ENCODE data around the gene TMEM119.

The TMEM119 gene

DNA sequence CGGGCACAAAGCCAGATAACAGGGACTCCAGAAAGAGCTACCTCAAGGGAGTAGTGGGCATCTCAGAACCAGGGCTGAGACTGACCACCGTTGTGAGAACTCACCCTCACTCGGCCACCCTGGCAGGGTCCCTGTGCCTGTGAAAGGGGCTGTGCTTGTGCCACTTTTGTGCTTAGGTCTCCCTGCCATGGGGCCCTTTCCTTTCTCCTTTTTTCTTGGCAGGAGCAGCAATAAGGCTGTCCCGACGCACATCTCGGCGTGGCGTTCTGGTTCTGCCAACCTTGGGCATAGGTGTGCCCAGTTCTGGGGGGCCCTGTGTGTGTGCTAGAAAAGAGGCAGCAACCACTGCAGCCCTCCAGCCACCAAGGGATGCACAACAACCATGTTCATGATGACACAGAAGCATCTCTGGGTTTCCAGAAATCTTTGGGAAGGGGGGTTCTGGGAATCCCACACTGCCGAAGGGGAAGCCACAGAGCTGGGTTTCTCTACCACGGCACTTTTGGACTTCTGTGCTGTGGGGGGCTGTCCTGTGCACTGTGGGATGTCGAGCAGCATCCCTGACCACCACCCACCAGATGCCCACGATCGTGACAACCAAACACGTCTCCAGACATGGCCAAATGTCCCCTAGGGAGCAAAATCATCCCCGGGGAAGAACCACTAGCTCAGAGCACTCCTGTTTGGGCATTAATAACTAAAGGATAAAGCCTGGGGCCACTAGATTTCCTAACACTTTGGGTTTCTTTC lies 13.1 kb upstream of the TMEM119 start:
- no peaks in the 10 kb centered on the region for H3K36me3 ChIP-seq (ENCODE audit: low read depth)
- no peaks in the 10 kb centered on the region for H3K4me1 ChIP-seq (ENCODE audit: insufficient read depth, poor library complexity, severe bottlenecking)
- ATAC-seq (ENCODE audit: low read depth): no peak
- DNase-seq (ENCODE audit: low spot score): no peak
- TF ChIP-seq, protein P1, sequence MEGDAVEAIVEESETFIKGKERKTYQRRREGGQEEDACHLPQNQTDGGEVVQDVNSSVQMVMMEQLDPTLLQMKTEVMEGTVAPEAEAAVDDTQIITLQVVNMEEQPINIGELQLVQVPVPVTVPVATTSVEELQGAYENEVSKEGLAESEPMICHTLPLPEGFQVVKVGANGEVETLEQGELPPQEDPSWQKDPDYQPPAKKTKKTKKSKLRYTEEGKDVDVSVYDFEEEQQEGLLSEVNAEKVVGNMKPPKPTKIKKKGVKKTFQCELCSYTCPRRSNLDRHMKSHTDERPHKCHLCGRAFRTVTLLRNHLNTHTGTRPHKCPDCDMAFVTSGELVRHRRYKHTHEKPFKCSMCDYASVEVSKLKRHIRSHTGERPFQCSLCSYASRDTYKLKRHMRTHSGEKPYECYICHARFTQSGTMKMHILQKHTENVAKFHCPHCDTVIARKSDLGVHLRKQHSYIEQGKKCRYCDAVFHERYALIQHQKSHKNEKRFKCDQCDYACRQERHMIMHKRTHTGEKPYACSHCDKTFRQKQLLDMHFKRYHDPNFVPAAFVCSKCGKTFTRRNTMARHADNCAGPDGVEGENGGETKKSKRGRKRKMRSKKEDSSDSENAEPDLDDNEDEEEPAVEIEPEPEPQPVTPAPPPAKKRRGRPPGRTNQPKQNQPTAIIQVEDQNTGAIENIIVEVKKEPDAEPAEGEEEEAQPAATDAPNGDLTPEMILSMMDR (IDR thresholded peaks at IDR 0.05; ENCODE audit: poor library complexity, severe bottlenecking): no peak
- H3K27ac ChIP-seq (ENCODE audit: poor library complexity, severe bottlenecking): no peak overlapping the region
- H3K4me3 ChIP-seq (ENCODE audit: severe bottlenecking): no peak overlapping the region
- no peaks in the 10 kb centered on the region for H3K27me3 ChIP-seq (ENCODE audit: insufficient read depth, poor library complexity, severe bottlenecking)
- H3K9me3 ChIP-seq (ENCODE audit: severe bottlenecking): no peaks in the 10 kb centered on the region

DNA sequence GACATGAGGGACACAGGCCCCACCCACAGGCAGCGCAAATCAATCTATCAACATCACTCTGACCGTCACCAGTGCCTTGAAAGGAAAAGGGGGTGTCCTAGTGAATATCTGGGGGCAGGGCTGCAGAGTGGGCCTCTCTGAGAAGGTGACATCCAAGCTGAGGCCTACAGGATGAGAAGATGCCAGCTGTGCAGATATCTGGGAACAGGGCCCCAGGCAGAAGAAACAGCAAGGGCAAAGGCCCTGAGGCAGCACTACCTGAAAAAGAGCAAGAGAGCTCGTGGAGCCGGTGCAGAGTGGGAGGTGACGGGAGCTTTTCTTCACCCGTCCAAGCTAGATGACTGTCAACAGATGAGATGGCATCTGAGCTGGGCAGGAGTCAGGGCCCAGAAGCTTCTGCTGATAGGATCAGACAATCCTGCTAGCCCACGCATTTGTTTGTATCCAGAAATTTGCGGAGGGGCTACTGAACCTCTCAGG lies 12.5 kb upstream of the TMEM119 start:
- Histone ChIP-seq H3K9me3 (ENCODE audit: severe bottlenecking) (no peaks in the 10 kb centered on the region), H3K27ac (ENCODE audit: poor library complexity, severe bottlenecking) (no peak overlapping the region), H3K4me1 (ENCODE audit: insufficient read depth, poor library complexity, severe bottlenecking) (no peaks in the 10 kb centered on the region), H3K4me3 (ENCODE audit: severe bottlenecking) (no peak overlapping the region), H3K36me3 (ENCODE audit: low read depth) (no peaks in the 10 kb centered on the region), H3K27me3 (ENCODE audit: insufficient read depth, poor library complexity, severe bottlenecking) (no peaks in the 10 kb centered on the region)
- TF ChIP-seq, protein P1 (IDR thresholded peaks at IDR 0.05; ENCODE audit: poor library complexity, severe bottlenecking): no peak
- DNase-seq (ENCODE audit: low spot score) (no peak), ATAC-seq (ENCODE audit: low read depth) (no peak)

DNA sequence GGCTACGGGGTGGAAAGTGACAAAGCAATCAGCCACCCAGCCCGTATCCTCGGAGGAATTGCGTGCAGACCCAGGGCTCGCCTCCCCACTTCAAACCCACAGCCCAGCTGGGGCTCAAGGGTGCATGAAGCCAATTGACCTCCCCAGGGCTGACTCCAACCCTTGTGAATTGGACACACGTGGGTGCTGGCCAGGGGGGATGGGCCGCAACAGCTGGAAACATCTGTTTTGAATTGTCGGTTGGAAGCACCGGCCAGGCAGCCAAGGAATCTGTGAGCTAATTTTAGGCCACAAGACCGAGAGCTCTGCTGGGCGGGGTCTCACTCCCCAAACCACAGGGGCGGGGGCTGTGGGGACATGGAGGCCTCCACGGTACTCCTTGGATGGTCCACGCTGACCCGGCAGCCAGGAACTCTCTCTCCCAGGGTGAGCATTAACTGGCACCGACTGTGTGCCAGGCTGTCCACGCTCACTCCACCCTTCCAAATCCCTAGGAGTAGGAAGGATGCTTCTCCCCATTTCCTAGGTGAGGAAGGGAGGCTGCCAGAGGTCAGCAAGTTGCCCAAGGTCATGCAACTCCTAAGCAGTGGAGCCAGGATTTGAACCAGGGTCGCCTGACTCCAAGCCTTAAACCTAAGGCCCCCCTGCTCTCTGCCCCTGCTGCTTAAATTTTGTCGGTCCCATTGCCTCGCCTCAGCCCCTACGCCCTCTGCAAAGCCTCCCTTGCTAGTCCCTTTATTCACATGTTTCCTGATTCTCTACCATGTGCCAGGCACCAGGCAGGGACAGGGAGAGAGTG lies 11.9 kb upstream of the TMEM119 start:
- H3K4me3 ChIP-seq (ENCODE audit: severe bottlenecking): no peak overlapping the region
- H3K36me3 ChIP-seq (ENCODE audit: low read depth): no peaks in the 10 kb centered on the region
- DNase-seq (ENCODE audit: low spot score): no peak
- TF ChIP-seq, protein P1 (IDR thresholded peaks at IDR 0.05; ENCODE audit: poor library complexity, severe bottlenecking): no peak
- no peaks in the 10 kb centered on the region for H3K9me3 ChIP-seq (ENCODE audit: severe bottlenecking)
- no peak for ATAC-seq (ENCODE audit: low read depth)
- no peaks in the 10 kb centered on the region for H3K27me3 ChIP-seq (ENCODE audit: insufficient read depth, poor library complexity, severe bottlenecking)
- H3K4me1 ChIP-seq (ENCODE audit: insufficient read depth, poor library complexity, severe bottlenecking): no peaks in the 10 kb centered on the region
- no peak overlapping the region for H3K27ac ChIP-seq (ENCODE audit: poor library complexity, severe bottlenecking)

DNA sequence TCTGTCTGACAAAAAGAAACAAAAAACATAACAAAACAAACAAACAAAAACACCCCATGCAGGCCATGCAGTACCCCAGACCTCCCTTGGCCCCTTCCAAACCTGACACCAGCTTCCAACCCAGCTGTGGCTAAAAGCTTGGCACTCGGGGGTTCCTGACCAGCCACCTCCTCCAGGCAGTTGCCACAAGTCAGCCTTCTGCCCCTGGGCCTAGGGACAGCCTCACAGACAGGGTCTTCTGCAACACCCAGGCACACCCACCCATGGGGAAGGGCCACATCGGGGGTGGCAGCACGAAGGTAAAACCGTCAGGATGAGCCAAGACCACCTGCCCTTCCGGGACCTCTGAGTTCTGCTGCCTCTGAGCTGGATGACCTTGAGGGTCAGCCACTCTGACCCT lies 10.7 kb upstream of the TMEM119 start:
- DNase-seq (ENCODE audit: low spot score) (no peak), ATAC-seq (ENCODE audit: low read depth) (no peak)
- no peaks in the 10 kb centered on the region for H3K27me3 ChIP-seq (ENCODE audit: insufficient read depth, poor library complexity, severe bottlenecking)
- no peak overlapping the region for H3K27ac ChIP-seq (ENCODE audit: poor library complexity, severe bottlenecking)
- no peaks in the 10 kb centered on the region for H3K4me1 ChIP-seq (ENCODE audit: insufficient read depth, poor library complexity, severe bottlenecking)
- H3K4me3 ChIP-seq (ENCODE audit: severe bottlenecking): no peak overlapping the region
- no peaks in the 10 kb centered on the region for H3K36me3 ChIP-seq (ENCODE audit: low read depth)
- TF ChIP-seq, protein P1 (IDR thresholded peaks at IDR 0.05; ENCODE audit: poor library complexity, severe bottlenecking): no peak
- no peaks in the 10 kb centered on the region for H3K9me3 ChIP-seq (ENCODE audit: severe bottlenecking)
